NCI-H2029 (cell line): ENCODE data around the gene ARVCF.

Source experiments
- DNase-seq: peaks from one replicate; lab custom pipeline; 2025; lab: John Stamatoyannopoulos, UW

ARVCF gene

GRCh38 chr22:19961868-19962245, 54.8 kb downstream of the ARVCF start:
- no peak for DNase-seq

- DNase-seq = no peak
Measured at GRCh38 chr22:19961201-19961580, 55.4 kb downstream of the ARVCF start.

- no peak for DNase-seq
Measured at GRCh38 chr22:19960491-19961200, 56.0 kb downstream of the ARVCF start.

GRCh38 chr22:19959587-19960490, 56.8 kb downstream of the ARVCF start:
- DNase-seq = no peak

- DNase-seq = no peak
Measured at GRCh38 chr22:19959043-19959586, 57.5 kb downstream of the ARVCF start.

- DNase-seq = no peak
Measured at GRCh38 chr22:19958083-19959042, 58.3 kb downstream of the ARVCF start.

GRCh38 chr22:19957445-19957844, 59.2 kb downstream of the ARVCF start:
- DNase-seq = no peak

- no peak for DNase-seq
Measured at GRCh38 chr22:19955241-19956128, 61.1 kb downstream of the ARVCF start.

GRCh38 chr22:19951346-19951745, 65.3 kb downstream of the ARVCF start:
- DNase-seq = no peak

- DNase-seq = no peak
Measured at GRCh38 chr22:19948057-19948760, 68.4 kb downstream of the ARVCF start.

GRCh38 chr22:19943082-19944026, 73.3 kb downstream of the ARVCF start:
- DNase-seq = no peak

GRCh38 chr22:19942157-19943081, 74.2 kb downstream of the ARVCF start:
- no peak for DNase-seq

GRCh38 chr22:19941365-19942082, 75.1 kb downstream of the ARVCF start, which contains the start of the genes COMT and TXNRD2:
Gene COMT, plus strand, starts transcription at chr22:19941772. Its CDS starts 20,755 bp downstream, at chr22:19962527.
Gene TXNRD2, minus strand, starts transcription at chr22:19941818. Its CDS starts 15 bp downstream, at chr22:19941803.
- no peak for DNase-seq

- DNase-seq = no peak
Measured at GRCh38 chr22:19940536-19941364, 75.9 kb downstream of the ARVCF start.

GRCh38 chr22:19937616-19938473, 78.8 kb downstream of the ARVCF start:
- DNase-seq = no peak
